ENCODE measurements around the gene CHD6.
A peak's percentile ranks its signal among the peaks of the same experiment; 100 is the strongest.

The CHD6 gene

GRCh38 chr20:41622584-41622983 lies 4.4 kb upstream of the CHD6 start:
- H3K4me3 ChIP-seq (ENCODE audit: low read depth, low read length), result no peak overlapping the region
- H3K36me3 ChIP-seq (ENCODE audit: control insufficient read depth in 2 of 2, insufficient read depth in 1 of 2, low read length in 2 of 2), result no peaks in the 10 kb centered on the region
- H3K27ac ChIP-seq (ENCODE audit: extremely low read depth, low read depth, low read length), result no peak overlapping the region
- no peaks in the 10 kb centered on the region for H3K4me1 ChIP-seq (ENCODE audit: control insufficient read depth, insufficient read depth, low read length)
- POLR2A ChIA-PET, result no interaction called here
- CTCF ChIA-PET, result no interaction called here
- H3K9me3 ChIP-seq (ENCODE audit: control insufficient read depth, insufficient read depth, low read depth, low read length), result no peaks in the 10 kb centered on the region
- TF ChIP-seq ZNF416 (tag by site-specific recombination; IDR thresholded peaks at IDR 0.05), result no peak
- TF ChIP-seq, protein P1, sequence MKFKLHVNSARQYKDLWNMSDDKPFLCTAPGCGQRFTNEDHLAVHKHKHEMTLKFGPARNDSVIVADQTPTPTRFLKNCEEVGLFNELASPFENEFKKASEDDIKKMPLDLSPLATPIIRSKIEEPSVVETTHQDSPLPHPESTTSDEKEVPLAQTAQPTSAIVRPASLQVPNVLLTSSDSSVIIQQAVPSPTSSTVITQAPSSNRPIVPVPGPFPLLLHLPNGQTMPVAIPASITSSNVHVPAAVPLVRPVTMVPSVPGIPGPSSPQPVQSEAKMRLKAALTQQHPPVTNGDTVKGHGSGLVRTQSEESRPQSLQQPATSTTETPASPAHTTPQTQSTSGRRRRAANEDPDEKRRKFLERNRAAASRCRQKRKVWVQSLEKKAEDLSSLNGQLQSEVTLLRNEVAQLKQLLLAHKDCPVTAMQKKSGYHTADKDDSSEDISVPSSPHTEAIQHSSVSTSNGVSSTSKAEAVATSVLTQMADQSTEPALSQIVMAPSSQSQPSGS (tag by site-specific recombination; IDR thresholded peaks at IDR 0.05; ENCODE audit: low read depth), result peak; percentile 34; the same call in 1 of the 2 replicates

- Histone ChIP-seq H3K4me3 (ENCODE audit: low read depth, low read length) (no peak overlapping the region), H3K4me1 (ENCODE audit: control insufficient read depth, insufficient read depth, low read length) (no peaks in the 10 kb centered on the region), H3K9me3 (ENCODE audit: control insufficient read depth, insufficient read depth, low read depth, low read length) (no peaks in the 10 kb centered on the region), H3K27ac (ENCODE audit: extremely low read depth, low read depth, low read length) (no peak overlapping the region), H3K36me3 (ENCODE audit: control insufficient read depth in 2 of 2, insufficient read depth in 1 of 2, low read length in 2 of 2) (no peaks in the 10 kb centered on the region)
- POLR2A ChIA-PET, result no interaction called here
- TF ChIP-seq ZNF146 (tag by site-specific recombination; IDR thresholded peaks at IDR 0.05), result no peak
- no peak for TF ChIP-seq ZNF830 (tag by site-specific recombination; IDR thresholded peaks at IDR 0.05; ENCODE audit: low read depth)
- TF ChIP-seq ZNF621 (tag by site-specific recombination; IDR thresholded peaks at IDR 0.05), result no peak
- TF ChIP-seq ZNF548 (tag by site-specific recombination; IDR thresholded peaks at IDR 0.05), result no peak
- TF ChIP-seq ZNF518A (tag by site-specific recombination; conservative IDR thresholded peaks at IDR 0.05; ENCODE audit: low read depth), result no peak
- no peak for TF ChIP-seq ZNF354C (tag by site-specific recombination; IDR thresholded peaks at IDR 0.05; ENCODE audit: borderline replicate concordance, low read depth)
- no peak for TF ChIP-seq ZBTB17 (tag by site-specific recombination; IDR thresholded peaks at IDR 0.05)
- CTCF ChIA-PET, result interaction anchor here (0.6 kb wide), 1 partner anchor 449 kb away, joined by 3 read pairs; no protein-coding TSS in a partner anchor
Measured at GRCh38 chr20:41621971-41622370, 3.8 kb upstream of the CHD6 start.

GRCh38 chr20:41621421-41621820 lies 3.2 kb upstream of the CHD6 start:
- H3K27ac ChIP-seq (ENCODE audit: extremely low read depth, low read depth, low read length), result no peak overlapping the region
- ChIA-PET CTCF (interaction anchor here (0.6 kb wide), 1 partner anchor 449 kb away, joined by 3 read pairs; no protein-coding TSS in a partner anchor), POLR2A (no interaction called here)
- H3K4me3 ChIP-seq (ENCODE audit: low read depth, low read length), result no peak overlapping the region
- no peaks in the 10 kb centered on the region for H3K36me3 ChIP-seq (ENCODE audit: control insufficient read depth in 2 of 2, insufficient read depth in 1 of 2, low read length in 2 of 2)
- peaks cover 5% of the 10 kb centered on the region; the same call in 1 of the 2 replicates for H3K4me1 ChIP-seq (ENCODE audit: control insufficient read depth, insufficient read depth, low read length)
- H3K9me3 ChIP-seq (ENCODE audit: control insufficient read depth, insufficient read depth, low read depth, low read length), result no peaks in the 10 kb centered on the region
- TF ChIP-seq ZBTB26 (tag by site-specific recombination; optimal IDR thresholded peaks at IDR 0.05) (no peak), ZNF548 (tag by site-specific recombination; IDR thresholded peaks at IDR 0.05) (no peak), ZNF704 (tag by site-specific recombination; IDR thresholded peaks at IDR 0.05) (no peak), MEIS1 (CRISPR knock-in tag; IDR thresholded peaks at IDR 0.05; ENCODE audit: borderline replicate concordance) (no peak), ZNF621 (tag by site-specific recombination; IDR thresholded peaks at IDR 0.05) (no peak), ZNF2 (tag by site-specific recombination; IDR thresholded peaks at IDR 0.05) (no peak), ZNF785 (tag by site-specific recombination; IDR thresholded peaks at IDR 0.05) (no peak), ZNF391 (tag by site-specific recombination; IDR thresholded peaks at IDR 0.05; ENCODE audit: borderline replicate concordance, low read depth) (no peak), ZNF747 (tag by site-specific recombination; IDR thresholded peaks at IDR 0.05) (no peak)
- TF ChIP-seq, protein P2, sequence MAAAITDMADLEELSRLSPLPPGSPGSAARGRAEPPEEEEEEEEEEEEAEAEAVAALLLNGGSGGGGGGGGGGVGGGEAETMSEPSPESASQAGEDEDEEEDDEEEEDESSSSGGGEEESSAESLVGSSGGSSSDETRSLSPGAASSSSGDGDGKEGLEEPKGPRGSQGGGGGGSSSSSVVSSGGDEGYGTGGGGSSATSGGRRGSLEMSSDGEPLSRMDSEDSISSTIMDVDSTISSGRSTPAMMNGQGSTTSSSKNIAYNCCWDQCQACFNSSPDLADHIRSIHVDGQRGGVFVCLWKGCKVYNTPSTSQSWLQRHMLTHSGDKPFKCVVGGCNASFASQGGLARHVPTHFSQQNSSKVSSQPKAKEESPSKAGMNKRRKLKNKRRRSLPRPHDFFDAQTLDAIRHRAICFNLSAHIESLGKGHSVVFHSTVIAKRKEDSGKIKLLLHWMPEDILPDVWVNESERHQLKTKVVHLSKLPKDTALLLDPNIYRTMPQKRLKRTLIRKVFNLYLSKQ (tag by site-specific recombination; IDR thresholded peaks at IDR 0.05; ENCODE audit: borderline replicate concordance), result no peak
